GM19463 (cell line): ENCODE results near the gene HFM1.

Experiments used
- ATAC-seq: cut with Tn5 transposase; IDR thresholded peaks from one replicate; pipeline ENCODE4 v1.9.1; 2021; ENCODE audit warnings: mild to moderate bottlenecking, moderate library complexity; ENCODE audit not compliant: unreplicated experiment

Gene HFM1

DNA sequence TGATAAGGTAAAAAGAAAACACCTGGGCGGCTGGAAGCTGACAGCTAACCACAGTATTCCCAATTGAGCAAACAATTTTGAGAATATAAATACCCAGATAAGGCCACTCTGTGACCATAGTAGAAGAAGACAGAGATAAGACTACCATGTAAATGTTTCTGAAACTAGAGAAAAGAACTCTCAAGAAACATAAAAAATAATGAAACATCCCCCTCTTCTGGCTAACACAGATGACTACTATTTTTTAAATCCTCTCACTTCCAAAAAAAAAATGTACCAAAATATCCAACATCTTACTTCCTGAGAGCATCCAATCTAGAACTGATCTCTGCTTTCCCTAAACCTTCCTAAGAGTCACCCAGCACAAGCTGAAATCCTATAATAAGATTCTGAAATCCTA, 125.9 kb downstream of the HFM1 start:
- ATAC-seq = no peak

DNA sequence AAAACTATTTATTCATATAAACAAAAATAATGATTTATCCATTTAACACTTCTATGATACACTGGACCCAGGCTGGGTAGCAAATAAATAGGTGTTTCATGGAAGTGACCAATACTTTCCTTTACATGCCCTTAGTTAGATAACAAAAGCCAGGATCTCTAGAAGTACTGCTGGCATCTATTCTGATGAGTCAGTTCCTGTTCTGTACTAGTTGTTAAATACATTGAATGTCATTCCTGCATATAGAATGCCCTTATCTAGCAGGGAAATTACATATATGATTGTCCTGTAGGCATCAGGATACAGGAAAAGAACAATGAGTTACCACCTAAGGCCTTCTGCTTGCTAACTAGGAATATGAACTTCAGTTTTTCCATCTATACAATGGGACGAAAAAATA, 130.8 kb downstream of the HFM1 start:
- no peak for ATAC-seq

DNA sequence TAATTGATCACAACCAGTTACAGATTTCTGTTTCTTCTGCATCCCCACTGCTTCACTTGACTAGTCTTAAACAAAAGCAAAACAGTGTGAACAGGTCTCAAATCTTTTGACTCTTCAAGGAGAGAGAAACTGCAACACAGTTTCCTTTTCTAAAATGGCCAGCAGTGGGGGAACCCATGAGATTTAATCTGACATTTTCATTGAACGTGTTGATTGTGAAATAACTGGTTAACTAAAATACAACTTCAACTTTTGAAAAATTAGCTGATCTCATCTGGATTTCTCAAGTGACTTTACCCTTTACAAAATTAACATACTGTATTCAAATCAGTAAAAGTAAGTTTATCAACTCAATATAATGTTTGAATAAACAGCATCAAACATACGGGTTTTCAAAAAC, 143.0 kb downstream of the HFM1 start:
- no peak for ATAC-seq

DNA sequence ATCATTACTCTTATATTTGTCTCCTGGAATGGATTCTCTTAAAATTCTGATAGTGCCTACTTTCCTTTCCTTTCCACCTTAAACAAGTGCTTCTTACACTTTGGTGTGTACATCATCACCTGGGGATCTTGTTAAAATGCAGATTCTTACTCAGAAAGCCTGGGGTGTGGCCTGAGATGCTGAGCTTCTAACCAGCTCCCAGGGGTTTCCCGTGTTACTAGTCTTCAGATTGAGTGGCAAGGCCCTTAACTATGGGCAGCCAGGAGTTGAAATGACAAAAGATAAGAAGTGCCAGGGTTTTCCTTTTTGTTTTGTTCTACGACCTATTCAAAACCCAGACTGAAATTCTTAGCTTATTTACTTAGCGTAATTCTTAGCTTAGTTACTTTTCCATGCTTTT, 159.2 kb downstream of the HFM1 start:
- ATAC-seq = no peak

DNA sequence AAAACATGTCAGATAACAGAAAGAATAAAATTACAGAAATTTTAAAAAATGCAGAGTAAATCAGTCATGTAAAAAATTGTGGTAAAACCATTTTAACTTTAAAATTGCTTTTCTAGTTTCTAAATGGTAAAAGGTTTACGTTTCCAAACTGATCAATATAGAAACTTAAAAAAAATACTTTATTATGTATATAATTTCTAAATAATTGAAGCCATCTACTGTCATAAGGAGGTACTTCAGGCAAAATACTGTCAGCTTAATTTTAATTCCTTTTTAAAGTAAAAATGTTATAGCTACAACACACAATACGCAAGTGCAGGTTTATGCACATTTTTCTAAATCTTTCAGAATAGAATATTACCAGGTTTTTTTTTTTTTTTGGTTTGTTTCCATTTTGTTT, 159.9 kb downstream of the HFM1 start:
- no peak for ATAC-seq

DNA sequence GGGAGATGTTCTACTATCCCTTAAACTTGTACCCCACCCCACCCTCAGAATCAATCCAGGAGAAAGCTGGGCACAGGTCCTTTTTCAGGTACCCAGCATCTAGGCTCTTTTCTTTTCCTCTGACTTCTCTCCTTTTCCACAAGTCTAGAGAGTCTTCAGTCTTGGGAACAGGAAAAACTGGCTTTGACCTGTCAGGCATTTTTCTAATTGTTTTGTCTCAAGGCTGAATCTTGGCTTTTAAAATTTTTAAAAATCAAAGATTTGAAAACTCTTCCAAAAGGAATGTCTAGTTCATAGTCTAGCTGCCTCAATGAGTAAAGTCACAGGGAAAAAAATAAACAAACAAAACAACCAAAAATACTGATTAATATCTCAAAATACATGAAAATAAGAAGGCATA, 161.5 kb downstream of the HFM1 start:
- no peak for ATAC-seq

DNA sequence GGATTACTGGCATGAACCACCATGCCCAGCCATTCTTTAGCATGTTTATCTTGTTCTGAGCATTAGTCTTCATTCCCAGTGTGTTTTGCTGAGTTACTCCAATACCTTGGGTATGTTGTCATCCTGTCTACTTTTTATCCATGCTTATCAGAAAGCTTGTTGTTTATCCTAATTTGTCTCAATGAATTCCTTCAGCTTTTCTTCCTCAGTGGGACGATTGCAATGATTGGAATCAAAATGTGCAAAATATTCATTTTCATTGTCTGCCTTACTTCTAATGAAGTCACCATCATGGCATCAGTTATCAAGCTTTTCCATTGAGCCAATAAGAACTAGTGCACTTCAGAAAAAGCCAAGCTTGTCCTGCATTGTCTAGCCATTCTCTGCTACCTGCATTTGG, 170.5 kb downstream of the HFM1 start:
- ATAC-seq = no peak

DNA sequence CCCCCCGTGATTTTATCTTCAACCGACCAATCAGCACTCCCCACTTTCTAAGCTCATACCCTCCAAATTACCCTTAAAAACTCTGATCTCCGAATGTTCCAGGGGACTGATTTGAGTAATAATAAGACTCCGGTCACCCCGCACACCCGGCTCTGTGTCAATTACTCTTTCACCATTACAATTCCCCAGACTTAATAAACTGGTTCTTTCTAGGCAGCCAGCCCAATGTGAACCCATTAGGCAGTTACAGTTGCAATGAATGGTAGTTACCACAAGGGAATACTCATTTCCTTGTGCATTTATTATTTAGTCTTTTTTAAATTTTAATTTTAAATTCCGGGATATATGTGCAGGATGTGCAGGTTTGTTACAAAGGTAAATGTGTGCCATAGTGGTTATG, 177.9 kb downstream of the HFM1 start:
- no peak for ATAC-seq

DNA sequence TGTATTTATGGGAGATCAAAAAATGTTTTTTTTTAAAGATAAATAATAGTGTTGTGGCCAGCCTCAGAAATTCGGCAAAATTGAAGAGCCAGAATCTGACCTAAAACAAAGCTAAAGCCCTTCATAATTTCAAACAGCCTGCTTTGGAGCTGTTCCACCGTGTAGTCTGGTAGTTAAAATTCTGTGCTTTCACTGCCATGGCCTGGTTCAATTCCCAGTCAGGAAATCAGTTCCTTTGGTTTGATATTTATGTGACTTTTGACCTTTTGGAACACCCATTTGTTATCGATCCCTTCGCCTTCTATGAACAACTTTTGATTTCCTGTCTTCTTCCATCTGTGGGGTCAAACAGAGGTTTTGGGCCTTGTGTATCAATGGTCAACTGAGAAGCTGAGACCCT, 179.8 kb downstream of the HFM1 start:
- ATAC-seq = no peak

DNA sequence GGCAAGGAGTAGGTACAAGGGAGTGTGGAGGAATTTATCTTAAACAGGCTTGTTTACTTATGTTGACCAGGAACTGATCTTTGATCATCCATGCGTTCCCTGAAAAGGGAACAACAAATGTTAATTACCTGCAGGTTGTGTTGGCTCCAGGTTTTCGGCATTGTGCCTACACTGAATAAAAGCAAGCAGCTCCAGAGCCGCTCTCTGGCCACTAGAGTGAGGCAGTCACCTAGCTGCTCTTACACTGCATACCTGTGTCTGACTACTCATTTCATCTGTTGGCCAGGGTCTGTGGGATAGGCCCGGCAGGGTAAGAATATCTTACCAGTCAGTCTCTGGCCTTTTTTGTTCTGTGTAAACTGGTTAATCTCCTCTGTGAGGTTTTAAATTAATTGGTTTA, 183.6 kb downstream of the HFM1 start:
- no peak for ATAC-seq

DNA sequence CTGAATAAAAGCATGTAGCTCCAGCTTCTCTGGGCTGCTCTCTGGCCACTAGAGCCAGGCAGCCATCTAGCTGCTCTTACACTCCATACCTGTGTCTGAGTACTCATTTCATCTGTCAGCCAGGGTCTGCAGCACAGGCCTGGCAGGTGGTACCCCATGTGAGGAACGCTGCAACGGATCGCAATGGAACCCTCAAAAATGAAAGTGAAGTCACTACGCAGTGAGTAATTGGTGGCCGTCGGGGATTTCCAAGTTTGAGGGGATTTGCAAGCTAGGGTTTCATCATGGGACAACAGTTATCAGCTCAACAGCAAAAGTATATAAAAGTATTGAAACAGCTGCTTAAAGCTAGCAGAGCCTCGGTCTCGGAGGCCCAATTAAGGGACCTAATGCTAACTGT, 186.7 kb downstream of the HFM1 start:
- ATAC-seq = no peak
